AML-193 (cell line): ENCODE measurements around the gene MPI.
A peak's percentile ranks its signal among the peaks of the same experiment; 100 is the strongest.

Experiments
- DNase-seq, 2 experiments: peaks; one replicate each; lab custom pipeline; 2025; lab: John Stamatoyannopoulos, UW

The MPI gene, protein sequence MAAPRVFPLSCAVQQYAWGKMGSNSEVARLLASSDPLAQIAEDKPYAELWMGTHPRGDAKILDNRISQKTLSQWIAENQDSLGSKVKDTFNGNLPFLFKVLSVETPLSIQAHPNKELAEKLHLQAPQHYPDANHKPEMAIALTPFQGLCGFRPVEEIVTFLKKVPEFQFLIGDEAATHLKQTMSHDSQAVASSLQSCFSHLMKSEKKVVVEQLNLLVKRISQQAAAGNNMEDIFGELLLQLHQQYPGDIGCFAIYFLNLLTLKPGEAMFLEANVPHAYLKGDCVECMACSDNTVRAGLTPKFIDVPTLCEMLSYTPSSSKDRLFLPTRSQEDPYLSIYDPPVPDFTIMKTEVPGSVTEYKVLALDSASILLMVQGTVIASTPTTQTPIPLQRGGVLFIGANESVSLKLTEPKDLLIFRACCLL

GRCh38 chr15:74889883-74890664 is at the start of gene MPI:
Gene MPI (plus strand): TSS chr15:74890042. CDS start chr15:74890074, 32 bp downstream.
- DNase-seq, result peak; percentile 69 to 74

DNA sequence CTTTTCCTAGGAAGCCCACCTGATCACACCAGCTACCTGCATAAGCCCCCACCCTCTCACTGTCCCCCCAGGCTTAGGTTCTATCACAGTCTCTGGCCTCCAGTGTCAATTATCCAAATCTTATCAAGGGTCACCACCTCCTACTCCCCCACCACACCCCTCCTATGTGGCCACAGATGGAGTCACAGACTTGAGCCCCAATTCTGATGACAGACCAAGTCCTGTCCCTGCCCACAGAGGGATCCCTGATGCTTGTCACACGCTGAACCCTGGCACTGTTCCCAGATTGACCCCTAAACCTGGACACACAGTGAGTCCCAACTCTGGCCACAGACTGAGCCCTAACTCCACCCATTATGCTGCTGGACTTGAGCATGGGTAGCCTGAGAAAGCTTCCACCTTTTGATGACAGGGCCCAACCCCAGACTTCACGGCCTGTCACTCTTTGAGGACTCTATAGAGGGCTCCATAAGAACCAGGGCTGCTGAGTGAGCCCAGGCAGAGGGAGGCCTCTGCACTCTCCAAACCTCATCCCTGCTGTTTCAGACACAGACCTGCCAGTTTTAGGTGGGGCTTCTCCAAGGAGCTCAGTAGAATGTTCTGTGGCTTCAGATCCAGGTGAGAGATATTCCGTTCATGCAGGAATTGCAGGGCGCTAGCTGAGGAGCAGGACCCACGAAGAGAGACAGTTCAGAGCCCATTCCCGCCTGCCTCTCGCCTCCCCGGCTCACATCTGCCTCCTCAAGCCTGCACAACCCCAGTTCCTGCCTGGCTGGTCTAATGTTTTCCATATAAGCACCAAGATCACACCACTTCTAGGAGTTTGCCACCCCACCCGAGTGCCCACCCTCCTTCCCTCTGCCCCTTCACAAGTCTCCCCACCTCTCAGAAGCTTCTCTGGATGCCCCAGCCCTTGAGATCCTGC is 48.7 kb upstream of the MPI start:
- no peak for DNase-seq

DNA sequence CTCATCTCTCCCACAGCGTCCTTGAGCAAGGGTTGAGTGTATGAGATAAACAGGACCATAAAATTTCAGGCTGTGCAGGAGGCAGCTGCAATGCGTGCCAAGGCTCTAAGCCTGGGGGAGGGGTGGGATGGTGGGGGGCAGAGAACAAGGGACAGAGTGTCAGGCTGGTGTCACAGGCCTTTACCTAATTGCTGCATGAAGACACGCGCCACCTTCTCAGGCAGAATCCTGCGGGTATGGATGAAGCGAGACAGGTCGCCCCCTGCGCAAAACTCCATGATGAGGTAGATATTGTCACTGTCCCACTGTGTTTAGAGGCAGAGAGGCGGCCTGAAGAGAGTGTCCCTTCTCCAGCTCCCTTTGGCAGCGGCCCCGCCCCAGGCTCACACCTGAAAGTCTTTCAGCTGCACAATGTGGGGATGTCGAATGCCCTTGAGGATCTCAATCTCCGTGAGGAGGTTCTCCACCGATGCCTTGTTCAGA is 47.9 kb upstream of the MPI start:
- DNase-seq, result no peak

GRCh38 chr15:74842581-74843444 is 47.0 kb upstream of the MPI start, which contains the start of gene ULK3:
Gene ULK3 (minus strand): TSS chr15:74843156. CDS start chr15:74843105, 51 bp downstream.
- DNase-seq, result peak; percentile 81 to 83

- DNase-seq, result no peak
These were observed 46.4 kb upstream of the MPI start for GRCh38 chr15:74843445-74843828.

- DNase-seq, result no peak
These were observed 45.9 kb upstream of the MPI start for GRCh38 chr15:74843891-74844299.

DNA sequence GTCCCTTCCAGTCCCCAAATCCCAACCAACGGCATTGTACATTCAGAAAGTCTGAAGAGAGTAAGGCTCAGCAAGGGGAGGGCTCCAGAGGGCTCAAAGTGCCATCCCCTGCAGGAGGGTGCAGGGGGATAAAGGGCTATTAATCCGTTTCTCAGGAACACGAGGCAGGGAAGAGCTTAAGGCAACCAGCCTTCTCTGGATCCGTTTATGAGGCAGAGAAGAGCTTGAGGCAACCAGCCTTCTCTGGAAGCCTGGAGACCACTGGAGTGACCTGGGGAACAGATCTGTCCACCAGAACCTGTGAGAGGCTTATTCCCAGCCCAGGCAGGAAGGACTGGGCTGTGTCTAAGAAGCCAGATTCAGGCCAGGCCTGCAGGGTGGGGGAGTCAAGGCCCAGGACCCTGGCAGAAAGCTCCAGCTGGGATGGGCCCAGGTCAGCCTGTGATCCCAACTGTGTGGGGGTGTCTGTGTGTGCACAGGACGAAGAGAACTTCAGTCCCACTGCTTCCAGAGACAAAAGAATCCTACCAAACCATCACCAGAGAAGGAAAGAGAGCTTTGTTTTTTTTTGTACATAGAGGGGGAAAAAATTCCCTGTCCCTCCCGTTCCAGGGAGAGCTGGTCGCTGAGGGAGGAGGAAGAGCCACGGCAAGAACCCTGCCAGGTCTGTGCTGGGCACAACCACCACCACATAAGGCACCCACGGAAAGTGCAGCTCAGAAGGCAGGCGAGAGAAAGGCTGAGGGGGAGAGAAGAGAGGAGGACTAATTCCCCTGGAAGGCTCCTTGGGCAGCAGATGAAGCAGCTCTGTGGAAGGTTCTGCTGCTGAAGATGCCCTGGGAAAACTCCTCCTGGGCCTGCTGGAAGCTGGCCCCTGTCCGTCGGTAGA is 45.3 kb upstream of the MPI start:
- DNase-seq, result no peak

- no peak for DNase-seq
These were observed 44.7 kb upstream of the MPI start for GRCh38 chr15:74845208-74845568.

- no peak for DNase-seq
These were observed 44.3 kb upstream of the MPI start for GRCh38 chr15:74845581-74845980.

- DNase-seq, result no peak
These were observed 42.4 kb upstream of the MPI start for GRCh38 chr15:74847432-74847831.

DNA sequence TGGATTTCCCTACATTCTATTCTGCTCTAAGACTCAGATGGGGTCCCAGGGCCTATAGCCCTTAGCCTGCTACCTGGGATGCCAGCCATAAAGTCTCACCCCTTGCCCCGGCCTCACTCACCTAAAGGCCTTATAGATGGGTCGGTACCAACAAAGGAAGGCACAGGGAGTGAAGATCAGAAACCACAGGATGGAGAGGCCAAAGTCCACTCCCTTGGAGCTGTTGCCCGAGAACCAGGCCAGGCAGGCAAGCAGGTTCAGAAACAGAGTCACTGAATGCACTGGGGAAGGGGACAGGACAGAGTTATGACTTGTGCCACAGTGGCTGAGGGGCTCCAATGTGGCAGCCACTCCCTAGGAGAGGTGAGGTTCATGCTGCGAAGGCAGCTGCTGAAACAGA is 39.4 kb upstream of the MPI start:
- no peak for DNase-seq

GRCh38 chr15:74851960-74852359 is 37.9 kb upstream of the MPI start:
- DNase-seq, result no peak

- DNase-seq, result no peak
These were observed 35.3 kb upstream of the MPI start for GRCh38 chr15:74854453-74855022.

GRCh38 chr15:74855857-74856256 is 34.0 kb upstream of the MPI start:
- no peak for DNase-seq

DNA sequence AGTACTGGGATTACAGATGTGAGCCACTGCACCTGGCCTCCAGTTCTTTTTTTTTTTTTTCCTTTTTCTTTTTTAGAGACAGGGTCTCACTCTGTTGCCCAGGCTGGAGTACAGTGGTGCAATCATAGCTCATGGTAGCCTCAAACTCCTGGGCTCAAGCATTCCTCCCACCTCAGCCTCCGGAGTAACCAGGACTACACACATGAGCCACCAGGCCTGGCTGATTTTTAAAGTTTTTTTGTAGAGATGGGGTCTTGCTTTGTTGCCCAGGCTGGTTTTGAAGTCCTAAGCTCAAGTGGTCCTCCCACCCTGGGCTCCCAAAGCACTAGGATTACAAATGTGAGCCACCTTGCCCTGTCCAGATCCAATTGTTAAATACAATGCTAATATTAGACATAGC is 33.3 kb upstream of the MPI start:
- no peak for DNase-seq

- no peak for DNase-seq
These were observed 32.7 kb upstream of the MPI start for GRCh38 chr15:74857082-74857655.

DNA sequence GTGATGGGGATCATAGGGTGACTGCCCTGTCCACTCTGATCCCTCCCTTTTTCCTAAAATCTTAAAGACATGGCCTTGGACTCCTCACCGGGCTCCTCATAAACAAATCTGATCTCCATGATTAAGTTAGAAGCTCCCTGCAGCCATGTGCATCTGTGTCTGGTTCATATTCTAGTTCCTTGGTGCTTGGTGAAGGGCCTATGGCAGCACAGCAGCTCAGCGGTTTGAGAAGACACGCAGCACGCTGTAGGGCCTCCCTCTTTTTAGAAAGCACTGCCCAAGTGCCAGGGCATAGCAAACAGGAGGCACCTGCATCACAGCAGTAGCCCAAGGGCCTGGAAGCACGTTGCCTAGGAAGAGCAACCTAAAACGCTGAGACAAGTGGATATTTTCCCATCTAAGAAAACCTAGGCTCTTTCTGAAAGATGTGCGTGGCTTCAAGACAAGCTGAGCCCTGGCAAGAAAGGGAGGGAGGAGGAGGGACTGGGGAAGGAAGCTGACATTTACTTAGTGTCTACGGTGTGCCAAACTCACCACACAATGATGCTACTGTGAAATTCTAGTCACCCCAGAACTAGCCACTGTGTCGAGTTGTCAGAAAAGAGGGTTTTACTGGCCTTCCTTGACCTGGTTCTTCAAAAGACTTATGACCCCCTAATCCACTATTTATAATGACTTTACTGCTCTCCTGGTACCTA is 32.0 kb upstream of the MPI start:
- DNase-seq, result no peak

DNA sequence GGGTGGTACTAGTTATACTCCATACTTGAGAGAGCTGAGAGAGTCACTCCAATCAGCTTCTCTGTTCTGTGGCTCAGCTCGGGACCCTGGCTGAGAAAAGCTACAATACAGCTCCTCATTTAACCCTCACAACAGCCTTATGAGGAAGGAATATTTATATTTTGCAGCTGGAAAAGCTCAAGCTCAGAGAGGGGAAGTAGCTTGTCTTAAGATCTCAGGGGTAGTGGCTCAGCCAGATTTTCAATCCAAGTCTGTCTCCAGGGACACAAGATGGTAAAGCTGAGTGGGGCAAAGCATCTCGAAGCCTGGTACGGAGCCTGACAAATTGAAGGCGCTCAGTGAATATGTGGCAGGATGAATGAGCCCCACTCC is 31.5 kb upstream of the MPI start:
- DNase-seq, result no peak
